GM13977 (cell line): ENCODE results near the gene ATXN2.
"Not testable (repeated sequence)": the region's sequence is repeated elsewhere in the genome, so short reads cannot be mapped to it uniquely, and the experiment has no call there.

ENCODE experiments used
- DNase-seq: peaks from one replicate; pipeline ENCODE4 v3.0.0; 2012; ENCODE audit warnings: low spot score
- CTCF ChIP-seq: IDR thresholded peaks from 2 replicates; pipeline ENCODE4 v1.5.1; 2012; ENCODE audit warnings: mild to moderate bottlenecking, control low read depth; ENCODE audit not compliant: insufficient read depth; ENCODE audit errors: extremely low read depth, missing control alignments
- in situ Hi-C: fragments of 300-500 bp; cut with MboI; formaldehyde crosslinking; loops from one replicate; pipeline ENCODE4 v1.12.0; 2022; ENCODE audit warnings: low sequenced_read_pairs, low pct_unique_long_range_greater_than_20kb, mixed read lengths, inconsistent platforms; ENCODE audit not compliant: unreplicated experiment

Gene ATXN2

GRCh38 chr12:111636209-111636945 lies 37.3 kb upstream of the ATXN2 start:
- DNase-seq, result no peak
- TF ChIP-seq CTCF, result no peak
- in situ Hi-C loops, result no loop called here

- in situ Hi-C loops, result no loop called here
- DNase-seq, result no peak
- TF ChIP-seq CTCF, result no peak
These were observed 36.4 kb upstream of the ATXN2 start for GRCh38 chr12:111635524-111635923.

- DNase-seq, result no peak
- no peak for TF ChIP-seq CTCF
- in situ Hi-C loops, result no loop called here
These were observed 29.6 kb upstream of the ATXN2 start for GRCh38 chr12:111628505-111629260.

- in situ Hi-C loops, result no loop called here
- DNase-seq, result no peak
- TF ChIP-seq CTCF, result no peak
These were observed 27.1 kb upstream of the ATXN2 start for GRCh38 chr12:111626230-111626629.

GRCh38 chr12:111624540-111624939 lies 25.4 kb upstream of the ATXN2 start:
- DNase-seq, result no peak
- in situ Hi-C loops, result no loop called here
- no peak for TF ChIP-seq CTCF

GRCh38 chr12:111617841-111618240 lies 18.7 kb upstream of the ATXN2 start:
- in situ Hi-C loops, DNase-seq: not testable (repeated sequence)

GRCh38 chr12:111616177-111616623 lies 17.1 kb upstream of the ATXN2 start:
- no peak for DNase-seq
- in situ Hi-C loops, result no loop called here
- TF ChIP-seq CTCF, result no peak
